BLaER1 (cell line): Measurements from ENCODE around the gene RSF1.
"Not testable (repeated sequence)": the region's sequence is repeated elsewhere in the genome, so short reads cannot be mapped to it uniquely, and the experiment has no call there.

Source experiments
- H3K27ac ChIP-seq: shearing (Covaris generic); formaldehyde crosslinking; 2 replicates; pipeline ENCODE4 v1.8.1; 2022
- H3K27me3 ChIP-seq: shearing (Covaris generic); formaldehyde crosslinking; 2 replicates; pipeline ENCODE4 v1.8.1; 2022
- H3K36me3 ChIP-seq: shearing (Covaris generic); formaldehyde crosslinking; 2 replicates; pipeline ENCODE4 v1.8.1; 2022
- H3K4me1 ChIP-seq: shearing (Covaris generic); formaldehyde crosslinking; 2 replicates; pipeline ENCODE4 v1.8.1; 2022
- H3K4me2 ChIP-seq: shearing (Covaris generic); formaldehyde crosslinking; 2 replicates; pipeline ENCODE4 v1.8.1; 2022
- H3K4me3 ChIP-seq: shearing (Covaris generic); formaldehyde crosslinking; 2 replicates; pipeline ENCODE4 v1.8.1; 2022
- H3K9ac ChIP-seq: shearing (Covaris generic); formaldehyde crosslinking; 2 replicates; pipeline ENCODE4 v1.8.1; 2022
- H3K9me3 ChIP-seq: shearing (Covaris generic); formaldehyde crosslinking; 2 replicates; pipeline ENCODE4 v1.8.1; 2022
- H4K20me1 ChIP-seq: shearing (Covaris generic); formaldehyde crosslinking; 2 replicates; pipeline ENCODE4 v1.8.1; 2022
- Cebpa-rat ChIP-seq: shearing (Covaris generic); IDR thresholded peaks from 2 replicates; pipeline ENCODE4 v1.8.1; 2022

RSF1 gene, protein sequence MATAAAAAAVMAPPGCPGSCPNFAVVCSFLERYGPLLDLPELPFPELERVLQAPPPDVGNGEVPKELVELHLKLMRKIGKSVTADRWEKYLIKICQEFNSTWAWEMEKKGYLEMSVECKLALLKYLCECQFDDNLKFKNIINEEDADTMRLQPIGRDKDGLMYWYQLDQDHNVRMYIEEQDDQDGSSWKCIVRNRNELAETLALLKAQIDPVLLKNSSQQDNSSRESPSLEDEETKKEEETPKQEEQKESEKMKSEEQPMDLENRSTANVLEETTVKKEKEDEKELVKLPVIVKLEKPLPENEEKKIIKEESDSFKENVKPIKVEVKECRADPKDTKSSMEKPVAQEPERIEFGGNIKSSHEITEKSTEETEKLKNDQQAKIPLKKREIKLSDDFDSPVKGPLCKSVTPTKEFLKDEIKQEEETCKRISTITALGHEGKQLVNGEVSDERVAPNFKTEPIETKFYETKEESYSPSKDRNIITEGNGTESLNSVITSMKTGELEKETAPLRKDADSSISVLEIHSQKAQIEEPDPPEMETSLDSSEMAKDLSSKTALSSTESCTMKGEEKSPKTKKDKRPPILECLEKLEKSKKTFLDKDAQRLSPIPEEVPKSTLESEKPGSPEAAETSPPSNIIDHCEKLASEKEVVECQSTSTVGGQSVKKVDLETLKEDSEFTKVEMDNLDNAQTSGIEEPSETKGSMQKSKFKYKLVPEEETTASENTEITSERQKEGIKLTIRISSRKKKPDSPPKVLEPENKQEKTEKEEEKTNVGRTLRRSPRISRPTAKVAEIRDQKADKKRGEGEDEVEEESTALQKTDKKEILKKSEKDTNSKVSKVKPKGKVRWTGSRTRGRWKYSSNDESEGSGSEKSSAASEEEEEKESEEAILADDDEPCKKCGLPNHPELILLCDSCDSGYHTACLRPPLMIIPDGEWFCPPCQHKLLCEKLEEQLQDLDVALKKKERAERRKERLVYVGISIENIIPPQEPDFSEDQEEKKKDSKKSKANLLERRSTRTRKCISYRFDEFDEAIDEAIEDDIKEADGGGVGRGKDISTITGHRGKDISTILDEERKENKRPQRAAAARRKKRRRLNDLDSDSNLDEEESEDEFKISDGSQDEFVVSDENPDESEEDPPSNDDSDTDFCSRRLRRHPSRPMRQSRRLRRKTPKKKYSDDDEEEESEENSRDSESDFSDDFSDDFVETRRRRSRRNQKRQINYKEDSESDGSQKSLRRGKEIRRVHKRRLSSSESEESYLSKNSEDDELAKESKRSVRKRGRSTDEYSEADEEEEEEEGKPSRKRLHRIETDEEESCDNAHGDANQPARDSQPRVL (N-terminal part only)

DNA sequence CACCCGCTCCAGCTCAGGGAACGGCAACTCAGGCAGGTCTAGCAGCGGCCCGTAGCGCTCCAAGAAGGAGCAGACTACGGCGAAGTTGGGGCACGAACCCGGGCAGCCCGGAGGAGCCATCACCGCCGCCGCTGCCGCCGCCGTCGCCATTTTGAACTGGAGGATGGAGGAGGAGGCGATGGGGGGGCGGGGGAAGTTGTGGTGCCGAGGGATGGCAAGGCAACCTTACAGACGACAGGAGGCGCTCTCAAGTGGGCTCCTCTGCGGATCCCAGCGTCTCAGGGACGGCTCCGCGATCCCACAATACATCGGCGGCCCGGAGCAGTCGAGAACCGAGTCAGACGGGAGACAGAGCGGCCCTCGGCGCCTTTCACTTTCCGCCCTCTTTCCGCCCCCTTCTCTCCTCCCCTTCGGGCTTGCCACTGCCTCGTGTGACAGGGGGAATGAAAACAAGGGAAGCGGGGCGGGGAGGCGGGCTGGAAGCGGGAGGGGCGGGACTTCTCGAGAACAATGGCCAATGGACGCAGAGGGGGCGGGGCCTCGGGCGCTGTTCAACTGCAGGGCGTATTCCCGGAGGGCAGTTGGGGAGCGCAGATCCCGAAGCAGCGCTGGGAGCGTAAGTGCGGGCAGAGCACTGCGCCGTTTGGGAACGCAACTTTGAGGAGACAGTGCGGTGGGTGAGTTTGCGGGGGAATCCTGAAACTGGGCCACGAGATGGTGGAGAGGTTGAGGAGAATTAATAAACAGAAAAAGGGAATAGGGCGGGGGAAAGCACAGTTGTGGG lies at the start of gene RSF1, which contains the start of gene AAMDC:
Gene RSF1 (minus strand): TSS at position 158 of the 784 bp plus-strand sequence. CDS start 8 bp downstream, at position 150.
Gene AAMDC (plus strand): TSS at position 580 of the 784 bp plus-strand sequence. CDS start 21,353 bp downstream, outside the sequence.
- peaks cover 13% of the 10 kb centered on the region; the same call in 1 of the 2 replicates for H3K27me3 ChIP-seq
- peaks cover 28% of the 10 kb centered on the region for H3K4me1 ChIP-seq
- peak within 1 kb of the TSS; percentile 97 for H3K27ac ChIP-seq
- peak within 1 kb of the TSS; percentile 99 for H3K9ac ChIP-seq
- peak within 1 kb of the TSS; percentile 99 for H3K4me2 ChIP-seq
- H3K9me3 ChIP-seq, result no peaks in the 10 kb centered on the region
- no peak for TF ChIP-seq Cebpa-rat
- H3K4me3 ChIP-seq, result peak within 1 kb of the TSS; percentile 100
- H3K36me3 ChIP-seq, result no peaks in the 10 kb centered on the region
- H4K20me1 ChIP-seq, result peaks cover 45% of the 10 kb centered on the region

DNA sequence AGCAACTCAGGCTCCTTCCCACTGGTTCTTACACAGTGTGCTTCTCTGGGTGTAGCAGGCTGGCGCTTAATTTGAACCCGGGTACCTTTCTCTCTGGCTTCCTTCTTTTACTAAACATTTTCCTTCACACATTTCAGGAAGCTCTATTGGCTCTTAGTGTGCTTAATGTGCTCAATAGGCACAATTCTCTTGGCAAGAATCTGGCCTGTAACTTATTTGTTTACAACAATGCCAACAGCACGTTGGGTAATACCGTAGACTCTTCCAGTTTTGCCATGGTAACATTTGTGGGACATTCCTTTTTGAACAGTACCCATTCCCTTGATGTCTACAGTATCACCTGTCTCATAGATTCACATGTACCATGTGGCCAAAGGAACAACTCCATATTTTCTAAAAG lies 48.2 kb upstream of the RSF1 start:
- H3K27me3 ChIP-seq, result no peaks in the 10 kb centered on the region
- H3K27ac ChIP-seq, result no peak overlapping the region
- no peak for TF ChIP-seq Cebpa-rat
- H4K20me1 ChIP-seq, result no peaks in the 10 kb centered on the region
- H3K9me3 ChIP-seq, result no peaks in the 10 kb centered on the region
- H3K36me3 ChIP-seq, result peaks cover 43% of the 10 kb centered on the region
- H3K9ac ChIP-seq, result no peak overlapping the region
- no peaks in the 10 kb centered on the region for H3K4me1 ChIP-seq
- no peak overlapping the region for H3K4me3 ChIP-seq
- no peak overlapping the region for H3K4me2 ChIP-seq

DNA sequence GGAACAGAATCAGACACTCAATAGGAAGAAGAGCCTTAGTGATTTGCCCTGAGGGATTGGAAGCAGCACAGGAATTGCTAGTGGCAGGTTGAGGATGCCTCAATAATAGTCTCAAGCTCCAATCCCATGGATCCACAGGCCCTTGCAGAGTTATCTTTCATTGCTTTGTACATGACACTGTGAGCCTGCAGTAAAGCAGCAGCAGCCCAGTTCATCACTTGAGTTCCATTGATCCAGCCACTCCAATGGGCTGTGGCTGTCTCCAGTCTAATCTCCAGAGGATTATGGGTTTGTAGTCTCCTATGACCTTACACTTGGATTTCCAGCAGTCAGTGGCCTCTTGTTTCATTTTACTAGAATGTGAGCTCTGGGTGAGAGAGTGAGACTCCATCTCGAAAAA lies 45.8 kb upstream of the RSF1 start:
- no peaks in the 10 kb centered on the region for H4K20me1 ChIP-seq
- no peaks in the 10 kb centered on the region for H3K4me1 ChIP-seq
- TF ChIP-seq Cebpa-rat, result no peak
- no peak overlapping the region for H3K4me2 ChIP-seq
- H3K4me3 ChIP-seq, result no peak overlapping the region
- peaks cover 33% of the 10 kb centered on the region for H3K36me3 ChIP-seq
- no peaks in the 10 kb centered on the region for H3K27me3 ChIP-seq
- H3K27ac ChIP-seq, result no peak overlapping the region
- no peak overlapping the region for H3K9ac ChIP-seq
- H3K9me3 ChIP-seq, result no peaks in the 10 kb centered on the region

DNA sequence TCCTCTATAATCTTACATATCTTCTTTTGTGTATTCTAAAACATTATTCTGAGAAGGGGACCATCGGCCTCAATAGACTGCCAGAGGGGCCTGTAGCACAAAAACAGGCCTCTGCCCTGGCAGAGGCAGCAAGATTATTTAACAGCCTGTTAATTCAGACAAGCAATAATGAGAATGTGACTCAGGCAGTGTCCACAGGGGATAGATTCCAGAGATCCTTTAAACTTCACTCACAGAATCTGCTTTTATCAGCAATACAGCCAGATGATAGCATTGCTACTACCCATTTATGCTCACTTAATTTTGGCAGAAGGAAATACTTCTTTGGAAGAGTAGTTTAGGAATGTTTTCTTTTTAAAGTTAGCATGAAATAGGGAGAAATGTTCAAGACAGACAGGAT lies 45.3 kb upstream of the RSF1 start:
- H3K4me1 ChIP-seq, result no peaks in the 10 kb centered on the region
- H3K36me3 ChIP-seq, result peaks cover 31% of the 10 kb centered on the region
- no peak overlapping the region for H3K4me2 ChIP-seq
- no peak overlapping the region for H3K4me3 ChIP-seq
- no peak overlapping the region for H3K9ac ChIP-seq
- H3K27ac ChIP-seq, result no peak overlapping the region
- H4K20me1 ChIP-seq, result no peaks in the 10 kb centered on the region
- no peak for TF ChIP-seq Cebpa-rat
- H3K27me3 ChIP-seq, result no peaks in the 10 kb centered on the region
- no peaks in the 10 kb centered on the region for H3K9me3 ChIP-seq

DNA sequence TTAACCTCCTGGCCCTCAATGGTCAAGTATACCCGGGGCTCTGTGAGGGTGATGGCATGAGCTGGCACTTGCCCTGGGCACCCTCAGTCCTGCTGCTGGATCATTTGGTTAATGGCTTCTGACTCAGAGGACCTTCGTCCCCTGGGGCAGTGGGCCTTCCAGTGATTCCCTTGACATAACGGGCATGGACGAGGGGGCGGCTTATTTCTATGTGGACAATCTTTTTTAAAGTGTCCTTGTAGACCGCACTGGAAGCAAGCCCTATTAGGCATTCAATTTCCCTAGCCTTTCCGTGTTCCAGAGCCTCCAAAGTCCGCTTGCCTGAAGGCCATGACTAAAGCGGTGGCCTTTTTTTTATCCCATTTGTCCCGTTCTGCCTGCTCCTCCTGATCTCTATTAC lies 40.9 kb upstream of the RSF1 start:
- H3K9ac ChIP-seq, H3K4me3 ChIP-seq, H3K27ac ChIP-seq, H3K4me2 ChIP-seq, H4K20me1 ChIP-seq, H3K4me1 ChIP-seq, H3K9me3 ChIP-seq, H3K27me3 ChIP-seq: not testable (repeated sequence)
- peaks cover 35% of the 10 kb centered on the region for H3K36me3 ChIP-seq

DNA sequence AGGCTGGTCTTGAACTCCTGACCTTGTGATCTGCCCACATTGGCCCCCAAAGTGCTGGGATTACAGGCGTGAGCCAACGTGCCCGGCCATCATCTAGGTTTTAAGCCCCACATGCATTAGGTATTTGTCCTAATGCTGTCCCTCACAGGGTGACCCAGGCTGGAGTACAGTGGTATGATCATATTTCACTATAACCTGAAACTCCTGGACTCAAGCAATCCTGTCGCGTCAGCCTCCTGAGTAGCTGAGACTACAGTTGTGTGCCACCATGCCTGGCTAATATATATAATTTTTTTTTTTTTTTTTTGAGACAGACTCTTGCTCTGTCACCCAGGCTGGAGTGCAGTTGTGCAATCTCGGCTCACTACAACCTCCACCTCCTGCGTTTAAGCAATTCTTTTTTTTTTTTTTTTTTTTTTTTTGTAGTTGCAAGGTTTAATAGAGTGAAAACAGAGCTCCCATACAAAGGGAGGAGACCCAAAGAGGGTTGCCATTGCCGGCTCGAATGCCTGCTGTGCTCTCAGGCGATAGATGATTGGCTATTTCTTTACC lies 37.5 kb upstream of the RSF1 start:
- Histone ChIP-seq H3K36me3 (peaks cover 65% of the 10 kb centered on the region), H3K9me3 (peaks cover 42% of the 10 kb centered on the region)
- H3K4me2 ChIP-seq, H3K9ac ChIP-seq, H3K4me1 ChIP-seq, H3K27ac ChIP-seq, H4K20me1 ChIP-seq, H3K4me3 ChIP-seq, H3K27me3 ChIP-seq: not testable (repeated sequence)

DNA sequence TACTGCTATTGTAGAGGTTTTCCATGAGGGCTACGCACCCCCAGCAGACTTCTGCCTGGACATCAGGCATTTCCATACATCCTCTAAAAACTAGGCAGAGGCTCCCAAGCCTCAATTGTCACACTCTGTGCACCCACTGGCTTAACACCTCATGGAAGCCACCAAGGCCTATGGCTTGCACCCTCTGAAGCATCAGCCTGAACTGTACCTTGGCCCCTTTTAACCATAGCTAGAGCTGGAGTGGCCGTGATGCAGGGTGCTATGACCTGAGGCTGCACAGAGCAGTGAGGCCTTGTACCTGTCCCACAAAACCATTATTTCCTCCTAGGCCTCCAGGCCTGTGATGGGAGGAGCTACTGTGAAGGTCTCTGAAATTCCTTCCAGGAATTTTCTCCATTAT lies 34.3 kb upstream of the RSF1 start:
- Histone ChIP-seq H3K27me3 (no peaks in the 10 kb centered on the region), H3K27ac (no peak overlapping the region), H3K9ac (no peak overlapping the region), H4K20me1 (no peaks in the 10 kb centered on the region), H3K4me2 (no peak overlapping the region), H3K36me3 (peaks cover 72% of the 10 kb centered on the region), H3K4me1 (no peaks in the 10 kb centered on the region), H3K4me3 (peak overlapping the region; percentile 8), H3K9me3 (peaks cover 45% of the 10 kb centered on the region)
- no peak for TF ChIP-seq Cebpa-rat

DNA sequence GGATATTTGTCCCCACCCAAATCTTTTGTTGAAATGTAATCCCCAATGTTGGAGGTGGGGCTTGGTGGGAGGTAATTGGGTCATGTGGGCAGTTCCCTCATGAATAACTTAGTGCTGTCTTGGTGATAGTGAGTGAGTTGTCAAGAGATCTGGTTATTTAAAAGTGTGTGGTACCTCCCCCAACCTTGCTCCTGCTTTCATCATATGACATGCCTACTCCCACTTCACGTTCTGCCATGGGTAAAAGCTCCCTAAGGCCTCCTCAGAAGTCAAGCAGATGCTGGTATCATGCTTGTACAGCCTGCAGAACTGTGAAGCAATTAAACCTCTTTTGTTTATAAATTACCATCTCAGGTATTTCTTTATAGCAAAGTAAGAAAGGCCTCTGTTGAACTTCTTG lies 31.0 kb upstream of the RSF1 start:
- Histone ChIP-seq H3K4me1 (no peaks in the 10 kb centered on the region), H3K9ac (no peak overlapping the region), H3K9me3 (peaks cover 39% of the 10 kb centered on the region), H3K4me2 (no peak overlapping the region), H3K27ac (no peak overlapping the region), H3K27me3 (no peaks in the 10 kb centered on the region), H3K4me3 (no peak overlapping the region), H3K36me3 (peaks cover 80% of the 10 kb centered on the region), H4K20me1 (no peaks in the 10 kb centered on the region)
- TF ChIP-seq Cebpa-rat, result no peak

DNA sequence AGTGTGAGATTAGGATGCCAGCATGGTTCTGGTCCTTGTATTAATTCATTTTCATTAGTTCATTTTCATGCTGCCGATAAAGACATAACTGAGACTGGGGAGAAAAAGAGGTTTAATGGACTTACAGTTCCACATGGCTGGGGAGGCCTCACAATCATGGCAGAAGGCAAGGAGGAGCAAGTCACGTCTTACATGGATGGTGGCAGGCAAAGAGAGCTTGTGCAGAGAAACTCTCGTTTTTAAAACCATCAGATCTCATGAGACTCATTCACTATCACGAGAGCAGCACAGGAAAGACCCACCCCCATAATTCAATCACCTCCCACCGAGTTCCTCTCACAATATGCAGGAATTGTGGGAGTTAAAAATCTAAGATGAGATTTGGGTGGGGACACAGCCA lies 23.2 kb upstream of the RSF1 start:
- H3K4me1 ChIP-seq, H3K9ac ChIP-seq, H3K4me2 ChIP-seq, H3K4me3 ChIP-seq, H4K20me1 ChIP-seq, H3K27me3 ChIP-seq, H3K27ac ChIP-seq: not testable (repeated sequence)
- Histone ChIP-seq H3K36me3 (peaks cover 59% of the 10 kb centered on the region), H3K9me3 (peaks cover 28% of the 10 kb centered on the region)
